Posterior vena cava (tissue), 2 donors: ENCODE measurements around the gene IQGAP1. TPM values are rescaled to one million over a fixed set of nuclear protein-coding genes. Genes with fewer than 3 reads are reported as not detected.

ENCODE experiments used
- DNase-seq: peaks from one replicate; pipeline ENCODE4 v3.0.0-alpha.2; 2020; ENCODE audit warnings: low spot score
- intact Hi-C, 2 donors: fragments of 100-400 bp; cut with DNase I; formaldehyde crosslinking; loops; one replicate each; pipeline versions ENCODE4 v1.14.1 to v1.14.2; 2022 to 2023
- total RNA-seq, 2 donors: library from RNA; stranded (reverse); fragmentation: NEBNext Ultra II Directional; extraction: Animal tissue kit (Norgen Biotek cat#: 25700); gene quantifications; one replicate each; pipeline ENCODE4 v1.2.1, GENCODE V29; 2021
- donor health status: DM: yes; HTN: yes; CAD: no.
- donor health status: DM: yes; HTN: yes; CAD: no.

The IQGAP1 gene
- total RNA-seq, 2 donors from 2014 or later, result 216 to 265 TPM

DNA sequence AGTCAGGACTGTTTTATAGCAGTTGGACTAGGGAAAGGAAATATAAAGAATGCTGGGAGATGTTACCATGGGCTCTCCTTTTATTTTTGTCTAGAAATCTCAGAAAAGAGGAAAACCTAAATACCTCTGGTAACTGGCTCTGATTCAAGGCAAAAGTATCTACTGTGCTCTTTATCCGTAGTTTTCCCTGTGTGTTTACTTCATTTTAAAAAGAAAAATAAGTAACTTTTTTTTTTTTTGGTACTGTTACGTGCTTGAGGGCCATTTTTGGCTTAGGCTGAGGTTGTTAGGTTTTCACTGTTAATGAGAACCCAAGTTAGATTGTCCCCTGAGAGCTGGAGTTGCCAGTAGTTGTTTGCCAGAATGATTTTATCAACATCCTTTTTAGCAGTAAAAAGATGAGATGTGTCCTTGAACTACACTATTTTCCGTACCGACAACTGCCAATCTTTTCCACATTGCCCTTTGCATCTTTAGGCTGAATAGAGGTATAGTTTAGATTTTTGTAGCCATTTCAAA, 35.8 kb downstream of the IQGAP1 start:
- no peak for DNase-seq
- intact Hi-C loops, result no loop called here

DNA sequence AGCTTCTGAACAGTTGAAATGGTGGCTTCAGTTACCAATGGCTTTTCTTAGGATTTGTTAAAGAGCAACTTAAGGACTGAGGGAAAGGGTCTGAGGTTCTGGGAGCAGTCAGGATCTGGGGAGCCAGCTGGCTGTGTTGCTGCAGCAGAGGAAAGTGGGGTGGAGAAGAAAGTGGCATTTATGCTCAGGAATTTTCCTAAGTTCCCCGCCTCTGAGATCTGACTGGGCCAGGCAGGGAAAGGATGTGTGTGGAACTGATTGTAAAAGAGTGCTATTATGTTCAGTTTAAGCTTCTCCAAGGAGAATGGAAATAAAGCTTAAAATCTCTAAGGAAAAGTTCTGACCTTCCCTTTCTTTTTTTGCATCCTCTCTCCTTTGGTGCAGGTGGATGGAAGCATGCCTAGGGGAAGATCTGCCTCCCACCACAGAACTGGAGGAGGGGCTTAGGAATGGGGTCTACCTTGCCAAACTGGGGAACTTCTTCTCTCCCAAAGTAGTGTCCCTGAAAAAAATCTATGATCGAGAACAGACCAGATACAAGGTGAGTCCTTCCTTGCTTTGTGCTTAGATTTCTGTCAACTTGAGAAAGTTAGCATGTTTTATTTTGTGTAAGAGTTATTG, 37.8 kb downstream of the IQGAP1 start:
- intact Hi-C loops, result no loop called here
- no peak for DNase-seq

DNA sequence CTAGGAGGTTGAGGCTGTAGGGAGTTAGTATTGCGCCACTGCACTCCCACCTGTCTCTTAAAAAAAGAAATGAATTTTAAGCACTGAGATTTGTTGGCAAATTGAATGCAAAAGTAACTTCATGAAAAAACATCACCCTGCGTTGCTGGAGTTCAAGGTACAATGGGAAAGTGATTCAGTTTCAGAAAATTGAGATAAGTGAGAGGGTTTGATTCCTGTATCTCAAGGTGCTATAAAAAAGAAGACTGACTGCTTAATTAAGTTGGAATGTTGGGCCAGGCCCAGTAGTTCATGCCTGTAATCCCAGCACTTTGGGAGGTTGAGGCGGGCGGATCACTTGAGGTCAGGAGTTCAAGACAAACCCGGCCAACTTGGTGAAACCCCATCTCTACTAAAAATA, 39.1 kb downstream of the IQGAP1 start:
- intact Hi-C loops, result no loop called here
- DNase-seq, result no peak

DNA sequence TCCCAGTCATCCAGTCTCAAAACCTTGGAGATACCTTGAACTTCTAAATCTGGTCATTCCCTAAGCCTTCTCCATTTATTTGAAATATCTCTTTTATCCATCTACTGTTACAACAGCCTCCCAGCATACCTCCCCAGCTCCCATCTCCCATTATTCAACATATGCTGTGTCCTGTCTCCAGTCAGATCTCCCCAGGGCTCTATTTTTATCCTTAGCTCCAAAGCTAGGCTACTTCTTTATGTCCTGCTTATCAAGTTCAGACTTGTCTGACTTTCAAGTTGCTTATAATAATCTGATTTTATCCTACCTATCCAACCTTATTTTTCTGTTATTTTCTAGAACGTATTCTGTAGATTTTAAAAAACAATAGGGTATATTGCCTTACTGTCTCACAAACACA, 44.2 kb downstream of the IQGAP1 start:
- DNase-seq, result no peak
- intact Hi-C loops, result no loop called here

DNA sequence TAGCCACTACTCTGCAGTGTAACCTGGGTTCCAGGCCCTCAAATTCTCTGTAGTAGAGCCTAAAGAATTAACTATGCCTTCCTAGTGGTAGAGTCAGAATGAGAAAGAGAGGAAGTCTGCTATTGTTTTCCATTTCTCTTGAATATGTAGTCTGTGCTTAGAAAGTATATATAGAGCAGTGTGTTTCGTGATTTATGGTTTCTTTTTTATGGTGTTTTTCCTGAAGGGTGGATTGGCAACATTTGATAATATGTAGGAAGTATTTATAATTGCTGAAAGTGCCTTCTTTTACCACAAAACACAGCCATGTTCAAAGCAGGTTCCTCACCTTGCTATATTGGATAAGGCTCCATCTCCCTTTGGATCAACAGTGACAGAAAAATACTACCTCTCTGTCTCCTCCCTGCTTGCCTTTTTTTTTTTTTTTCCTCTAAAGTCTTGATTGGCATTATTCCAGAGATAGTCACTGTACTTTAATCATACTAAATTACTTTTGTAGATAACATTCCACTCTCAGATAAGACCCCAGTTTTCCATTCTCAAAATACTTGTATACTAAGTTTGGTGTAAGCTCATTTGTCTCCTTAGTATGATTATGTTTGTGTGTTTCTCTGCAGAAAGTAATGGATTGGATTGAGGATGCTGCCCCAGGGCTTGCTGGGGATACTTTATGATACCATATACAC, 47.8 kb downstream of the IQGAP1 start:
- intact Hi-C loops, result no loop called here
- DNase-seq, result no peak

DNA sequence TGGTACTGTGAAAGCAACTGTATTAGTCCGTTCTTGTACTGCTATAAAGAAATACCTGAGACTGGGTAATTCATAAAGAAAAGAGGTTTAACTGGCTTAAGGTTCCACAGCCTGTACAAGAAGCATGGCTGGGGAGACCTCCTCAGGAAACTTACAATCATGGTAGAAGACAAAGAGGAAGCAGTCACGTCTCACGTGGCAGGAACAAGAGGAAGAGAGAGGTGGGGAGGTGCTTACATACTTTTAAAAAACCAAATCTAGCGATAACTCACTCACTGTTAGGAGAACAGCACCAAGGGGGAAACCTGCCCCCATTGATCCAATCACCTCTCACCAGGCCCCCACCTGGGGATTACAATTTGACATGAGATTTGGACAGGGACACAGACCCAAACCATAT, 48.9 kb downstream of the IQGAP1 start:
- intact Hi-C loops, result no loop called here
- no peak for DNase-seq

DNA sequence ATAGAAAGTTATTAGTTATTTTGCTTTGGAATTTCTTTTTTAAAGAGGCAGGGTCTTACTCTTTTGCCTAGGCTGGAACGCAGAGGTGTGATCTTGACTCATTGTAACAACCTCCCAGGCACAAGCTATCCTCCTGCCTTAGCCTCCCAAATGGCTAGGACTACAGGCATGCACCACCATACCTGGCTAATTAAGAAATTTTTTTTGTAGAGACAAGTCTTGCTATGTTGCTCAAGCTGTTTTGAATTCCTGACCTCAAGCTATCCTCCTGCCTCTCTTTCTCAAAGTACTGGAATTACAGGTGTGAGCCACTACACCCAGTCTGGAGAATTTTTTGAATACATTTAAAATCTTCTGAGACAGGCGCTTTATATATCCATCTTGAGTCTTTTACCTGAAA, 49.5 kb downstream of the IQGAP1 start:
- DNase-seq, result no peak
- intact Hi-C loops, result no loop called here

DNA sequence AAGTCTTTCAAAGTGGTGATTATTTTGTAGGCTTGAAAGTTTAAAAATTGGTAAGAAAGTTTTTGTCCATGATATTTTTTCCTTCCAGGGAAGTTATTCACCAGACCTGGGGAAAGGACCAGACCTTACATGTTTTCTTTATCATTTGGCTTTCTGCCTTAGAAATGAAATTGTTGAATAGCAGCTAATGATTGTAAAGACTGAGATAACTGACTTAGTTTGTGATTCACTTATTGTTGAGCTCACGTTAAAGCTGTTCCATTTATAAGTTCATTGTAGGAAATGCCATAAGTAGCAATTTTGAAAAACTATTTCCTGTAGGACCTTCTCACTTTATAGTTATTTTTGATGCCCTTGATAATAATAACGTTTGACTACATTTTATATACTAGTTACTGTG, 51.9 kb downstream of the IQGAP1 start:
- intact Hi-C loops, result no loop called here
- DNase-seq, result no peak

DNA sequence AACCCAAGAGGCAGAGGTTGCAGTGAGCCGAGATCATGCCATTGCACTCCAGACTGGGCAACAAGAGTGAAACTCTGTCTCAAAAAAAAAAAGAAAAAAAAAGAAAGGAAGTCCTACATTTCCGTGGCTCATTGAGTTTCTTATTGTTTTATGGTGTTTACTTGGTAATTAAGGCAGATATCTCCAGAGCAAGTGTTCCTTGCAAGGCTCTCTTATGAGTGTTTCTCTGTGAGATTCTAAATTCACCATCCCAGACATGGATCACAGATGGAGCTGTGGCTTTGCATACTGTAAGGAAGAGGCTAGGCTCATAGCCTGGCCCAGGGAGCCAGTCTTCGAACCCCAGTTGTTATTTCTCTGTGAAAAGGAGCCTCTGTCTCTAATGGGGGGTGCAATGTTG, 53.0 kb downstream of the IQGAP1 start:
- no peak for DNase-seq
- intact Hi-C loops, result no loop called here

DNA sequence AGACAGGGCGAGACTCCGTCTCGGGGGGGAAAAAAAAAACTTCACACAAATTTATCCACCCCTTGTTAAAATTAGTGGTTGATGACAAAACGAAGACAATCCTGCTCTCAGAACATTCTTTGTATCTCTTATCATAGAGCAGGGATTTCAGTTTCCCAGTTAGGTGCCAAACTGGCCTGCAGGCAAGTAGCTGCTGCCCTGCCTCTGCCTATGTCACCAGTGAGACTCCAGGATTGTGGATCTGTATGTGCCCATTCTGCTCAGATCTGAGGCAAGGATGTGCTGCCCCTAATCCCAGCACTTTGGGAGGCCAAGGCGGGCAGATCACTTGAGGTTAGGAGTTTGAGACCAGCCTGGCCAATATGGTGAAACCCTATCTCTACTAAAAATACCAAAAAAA, 54.4 kb downstream of the IQGAP1 start:
- intact Hi-C loops, result no loop called here
- DNase-seq, result no peak

DNA sequence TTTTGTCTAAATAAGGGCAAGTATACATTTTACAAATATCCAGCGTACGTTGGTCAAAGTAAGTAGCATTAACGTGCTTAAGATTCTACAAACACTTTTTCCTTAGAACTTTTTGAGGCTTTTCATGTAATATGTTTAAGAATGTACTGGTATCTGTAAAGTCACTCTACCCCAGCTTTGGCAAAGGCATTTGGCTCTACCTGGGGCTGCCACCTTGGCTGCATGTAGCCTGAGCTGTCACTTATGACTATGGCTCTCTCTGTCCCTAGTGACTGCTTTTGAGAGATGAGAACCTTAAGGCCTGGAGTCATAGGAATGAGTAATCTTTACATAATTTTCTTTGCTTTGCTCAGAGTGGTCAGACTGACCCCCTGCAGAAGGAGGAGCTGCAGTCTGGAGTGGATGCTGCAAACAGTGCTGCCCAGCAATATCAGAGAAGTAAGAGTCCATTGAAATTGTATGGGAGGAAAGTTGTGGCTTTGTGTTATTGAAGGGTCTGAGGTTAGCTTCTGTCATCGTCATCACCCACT, 61.2 kb downstream of the IQGAP1 start:
- intact Hi-C loops, result no loop called here
- no peak for DNase-seq

DNA sequence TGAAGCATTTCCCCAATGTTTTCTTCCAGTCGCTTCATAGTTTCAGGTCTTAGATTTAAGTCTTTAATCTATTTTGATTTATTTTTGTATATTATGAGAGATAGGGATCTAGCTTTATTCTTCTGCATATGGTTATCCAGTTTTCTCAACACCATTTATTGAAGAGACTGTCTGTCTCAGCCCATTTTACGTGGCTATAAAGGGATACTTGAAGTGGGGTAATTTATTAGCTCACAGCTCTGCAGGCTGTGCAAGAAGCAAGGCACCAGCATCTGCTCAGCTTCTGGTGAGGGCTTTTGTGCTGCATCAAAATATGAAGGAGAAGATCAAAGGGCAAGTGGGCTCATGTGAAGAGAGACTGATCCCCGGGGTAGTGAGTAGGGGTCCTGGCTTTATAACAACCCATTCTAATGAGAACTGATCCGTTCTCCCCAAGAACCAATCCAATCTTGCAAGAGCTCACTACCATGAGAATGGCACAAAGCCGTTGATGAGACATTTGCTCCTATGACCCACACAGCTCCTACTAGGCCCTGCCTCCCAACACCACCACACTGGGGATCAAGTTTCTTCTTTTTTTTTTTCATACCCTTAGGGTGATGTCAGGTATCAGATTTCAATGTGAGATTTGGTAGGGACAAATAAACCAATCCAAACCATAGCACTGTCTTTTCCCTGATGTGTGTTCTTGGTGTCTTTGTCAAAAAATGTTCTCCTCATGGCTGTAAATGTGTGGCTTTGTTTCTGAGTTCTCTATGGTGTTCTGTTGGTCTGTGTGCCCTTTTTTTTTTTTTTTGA, 63.2 kb downstream of the IQGAP1 start:
- intact Hi-C loops, result loop anchor here in 1 of 2 donors (5.0 kb wide), 1 partner anchor 34 kb away; no protein-coding TSS in a partner anchor
- DNase-seq, result no peak

DNA sequence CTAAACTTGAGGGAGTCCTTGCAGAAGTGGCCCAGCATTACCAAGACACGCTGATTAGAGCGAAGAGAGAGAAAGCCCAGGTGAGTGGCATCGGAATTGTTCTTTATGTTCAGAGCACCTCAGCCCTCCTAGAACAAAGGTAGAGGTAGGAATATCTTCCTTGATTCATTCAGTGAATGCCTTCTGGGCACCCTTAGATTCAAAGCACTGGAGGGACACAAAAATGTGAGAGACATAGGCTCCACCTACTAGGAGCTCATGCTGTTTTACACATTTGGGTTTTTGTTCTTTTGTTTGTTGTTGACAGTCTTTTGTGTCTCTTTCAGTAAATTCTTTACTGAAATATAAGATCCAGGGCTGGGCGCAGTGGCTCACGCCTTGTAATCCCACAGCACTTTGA, 68.2 kb downstream of the IQGAP1 start:
- DNase-seq, result no peak
- intact Hi-C loops, result no loop called here

DNA sequence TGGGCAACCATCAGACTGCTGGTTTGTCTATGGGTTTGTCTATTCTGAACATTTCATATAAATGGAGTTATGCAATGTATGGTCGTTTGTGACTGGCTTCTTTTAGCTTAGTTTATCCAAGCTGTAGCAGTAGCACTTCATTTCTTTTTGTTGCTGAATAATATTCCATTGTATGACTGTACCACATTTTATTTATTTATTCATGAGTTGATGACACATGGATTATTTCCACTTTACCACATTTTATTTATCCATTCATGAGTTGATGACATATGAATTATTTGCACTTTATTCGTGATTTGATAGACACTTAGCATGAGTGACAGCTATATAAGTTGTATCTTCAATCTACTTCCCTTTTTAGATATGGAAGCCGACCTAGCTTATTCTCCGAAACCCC, 70.0 kb downstream of the IQGAP1 start:
- intact Hi-C loops, result no loop called here

DNA sequence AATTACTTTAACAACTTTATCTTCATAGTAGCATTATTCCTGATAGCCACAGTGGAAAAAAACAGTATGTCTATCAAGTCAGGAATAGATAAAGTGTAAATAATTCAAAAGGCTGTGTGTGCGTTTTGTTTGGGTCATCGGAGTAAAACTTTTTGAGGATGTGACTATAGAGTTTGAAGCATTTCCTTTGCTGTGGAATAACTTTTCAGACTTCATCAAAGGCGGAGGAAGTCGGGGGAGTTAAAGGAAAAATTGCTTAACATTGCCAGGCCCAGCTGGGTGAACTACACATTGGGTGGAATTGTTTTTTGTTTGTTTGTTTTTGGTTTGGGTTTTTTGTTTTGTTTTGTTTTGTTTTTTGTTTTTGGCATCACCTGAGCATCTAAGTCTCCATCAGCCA, 71.3 kb downstream of the IQGAP1 start:
- DNase-seq, result no peak
- intact Hi-C loops, result no loop called here

More for the DNA sequence above, 70.0 kb downstream of the IQGAP1 start:
- DNase-seq, result no peak

DNA sequence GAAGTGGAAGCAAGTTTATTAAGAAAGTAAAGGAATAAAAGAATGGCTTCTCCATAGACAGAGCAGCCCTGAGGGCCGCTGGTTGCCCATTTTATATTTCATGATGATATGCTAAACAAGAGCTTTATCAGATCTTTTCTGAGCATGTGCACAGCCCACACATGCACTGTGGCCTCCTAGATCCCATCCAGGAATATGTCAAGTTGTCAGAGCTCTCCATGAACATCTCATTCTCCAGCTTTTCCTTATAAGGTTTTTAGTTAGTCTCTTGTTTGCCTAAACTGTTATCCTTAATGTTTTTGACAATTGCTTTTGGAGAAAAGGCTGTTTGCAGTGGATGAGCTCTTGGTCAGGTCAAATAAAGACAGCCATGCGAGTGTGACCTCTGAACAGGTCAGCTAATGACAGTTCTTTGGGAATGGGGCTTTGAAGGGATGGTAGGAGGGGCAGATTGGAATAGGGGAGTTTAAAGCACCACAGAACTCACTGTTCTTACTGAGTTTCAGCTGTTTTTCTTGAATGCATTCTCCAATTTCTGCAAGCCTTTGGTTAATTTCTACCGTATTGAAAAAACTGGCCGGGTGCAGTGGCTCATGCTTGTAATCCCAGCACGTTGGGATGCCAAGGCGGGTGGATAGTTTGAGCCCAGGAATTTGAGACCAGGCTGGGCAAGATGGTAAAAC, 72.2 kb downstream of the IQGAP1 start:
- DNase-seq, result no peak
- intact Hi-C loops, result loop anchor here in 1 of 2 donors (10.0 kb wide), 1 partner anchor 75 kb away; the partner anchor contains the start of gene IQGAP1

DNA sequence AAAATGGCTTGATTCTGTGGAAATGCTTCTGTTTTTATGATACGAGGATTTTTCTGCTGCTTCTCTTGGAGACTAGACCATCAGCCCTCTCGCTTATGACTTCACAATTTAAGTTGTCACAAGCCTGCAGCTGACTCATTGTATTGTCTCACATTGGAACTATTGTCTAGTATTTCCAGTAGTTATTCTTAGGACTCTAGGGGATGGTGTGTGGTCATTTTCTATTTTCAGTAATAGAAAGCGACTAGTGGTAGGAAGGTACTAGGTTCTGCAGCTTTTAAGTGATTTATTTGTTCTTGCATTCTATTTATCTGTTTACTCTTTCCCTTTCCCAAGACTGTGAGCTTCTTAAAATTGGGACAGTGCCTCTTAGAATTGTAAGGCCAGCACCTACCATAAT, 75.3 kb downstream of the IQGAP1 start:
- intact Hi-C loops, result loop anchor here in 1 of 2 donors (10.0 kb wide), 1 partner anchor 79 kb away; the partner anchor contains the start of gene IQGAP1

DNA sequence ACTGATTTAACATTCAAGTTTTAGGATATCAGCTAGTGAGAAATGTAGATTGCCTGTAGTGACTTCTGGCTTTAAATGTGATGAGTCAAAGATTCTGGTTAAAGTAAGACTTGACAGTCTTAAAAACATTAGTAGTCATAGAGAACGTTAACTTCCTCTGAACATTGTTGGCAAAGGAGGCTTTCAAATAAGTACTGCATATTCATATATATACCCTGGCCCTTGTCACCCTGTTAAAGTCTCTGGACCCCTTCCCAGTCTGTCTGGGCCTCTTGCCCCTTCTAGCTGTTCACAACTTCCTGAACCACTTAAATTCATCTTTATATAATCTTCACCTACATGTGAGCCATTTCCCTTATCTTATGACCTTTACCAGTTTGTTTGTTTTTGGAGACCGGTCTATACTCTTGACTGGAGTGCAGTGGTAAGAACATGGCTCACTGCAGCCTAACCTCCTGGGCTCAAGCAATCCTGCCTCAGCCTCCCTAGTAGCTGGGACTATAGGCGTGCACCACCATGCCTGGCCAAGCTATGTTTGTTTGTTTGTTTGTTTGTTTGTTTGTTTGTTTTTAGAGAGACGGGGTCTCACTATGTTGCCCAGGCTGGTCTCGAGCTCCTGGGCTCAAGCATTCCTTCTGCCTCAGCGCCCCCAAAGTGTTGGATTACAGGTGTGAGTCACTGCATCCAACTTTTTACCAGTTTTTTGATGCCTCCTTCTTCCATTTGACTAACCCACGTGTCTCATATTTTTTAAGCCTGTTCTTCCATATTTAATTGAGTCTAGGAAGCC, 77.3 kb downstream of the IQGAP1 start:
- intact Hi-C loops, result loop anchor here in 1 of 2 donors (10.0 kb wide), 1 partner anchor 81 kb away; the partner anchor contains the start of gene IQGAP1
- DNase-seq, result no peak

More for the DNA sequence above, 75.3 kb downstream of the IQGAP1 start:
- no peak for DNase-seq
